ENCODE measurements around the gene ADGRF5.

- TF ChIP-seq EZH2 (IDR thresholded peaks at IDR 0.05; ENCODE audit: borderline replicate concordance, low read depth, low read length, severe bottlenecking) (no peak), CTCF (IDR thresholded peaks at IDR 0.05; ENCODE audit: extremely low read depth in 1 of 2, insufficient read depth in 1 of 2, low read depth in 1 of 2, low read length in 2 of 2) (no peak), POLR2A (IDR thresholded peaks at IDR 0.05; ENCODE audit: low read depth, low read length) (no peak), GATA2 (IDR thresholded peaks at IDR 0.05; ENCODE audit: insufficient read depth, insufficient read length, low read depth, low read length) (no peak)
These were observed 18.6 kb downstream of the ADGRF5 start for GRCh38 chr6:46903175-46903574.
